Naive thymus-derived CD4-positive, alpha-beta T cell (primary cell): ENCODE measurements around the gene UBE3D. TPM values are rescaled to one million over a fixed set of nuclear protein-coding genes. Genes with fewer than 3 reads are reported as not detected.

Experiments
- ATAC-seq: fragments of 150-1000 bp; cut with Tn5 transposase; 2 replicates; pipeline ENCODE4 v1.10.0; 2021; ENCODE audit warnings: mild to moderate bottlenecking, moderate library complexity
- CTCF ChIA-PET: fragments of 350-600 bp; sonication (Branson Sonifier 250); formaldehyde crosslinking; loops from one replicate; lab custom pipeline; 2021; ENCODE audit warnings: antibody characterized with exemption; lab: Charles Lee
- POLR2A ChIA-PET: fragments of 350-600 bp; sonication (Branson Sonifier 250); formaldehyde crosslinking; loops from one replicate; lab custom pipeline; 2021; ENCODE audit warnings: antibody characterized with exemption, inconsistent platforms; lab: Charles Lee
- DNase-seq, 9 donors: peaks; one replicate each; pipeline versions ENCODE4 v3.0.0 to v3.0.0-alpha.2; 2020 to 2022; ENCODE audit warnings: mixed read lengths in 1 of 9
- H3K27ac ChIP-seq: one replicate; pipeline ENCODE4 v1.7.0; 2013; ENCODE audit warnings: mild to moderate bottlenecking, low read depth, low read length, moderate library complexity
- H3K27me3 ChIP-seq, 2 donors: one replicate each; pipeline ENCODE4 v1.7.0; 2013; ENCODE audit warnings: low read length in 2 of 2, mild to moderate bottlenecking in 2 of 2, moderate library complexity in 2 of 2; ENCODE audit not compliant: control insufficient read depth in 2 of 2, insufficient read depth in 2 of 2
- H3K36me3 ChIP-seq, 3 experiments: 1 replicate in 2 of 3; 2 replicates in 1 of 3; pipeline ENCODE4 v1.7.0; 2013; ENCODE audit warnings: low read length in 3 of 3, mild to moderate bottlenecking in 3 of 3, moderate library complexity in 1 of 3; ENCODE audit not compliant: insufficient read depth in 3 of 3, control insufficient read depth in 2 of 3
- H3K4me1 ChIP-seq, 2 donors: one replicate each; pipeline ENCODE4 v1.7.0; 2013; ENCODE audit warnings: low read length in 2 of 2, mild to moderate bottlenecking in 2 of 2, moderate library complexity in 1 of 2; ENCODE audit not compliant: control insufficient read depth in 2 of 2, insufficient read depth in 2 of 2
- H3K4me3 ChIP-seq: 2 replicates; pipeline ENCODE4 v1.7.0; 2013; ENCODE audit warnings: mild to moderate bottlenecking, low read length
- H3K9me3 ChIP-seq, 3 experiments: 1 replicate in 2 of 3; 2 replicates in 1 of 3; pipeline ENCODE4 v1.7.0; 2013; ENCODE audit warnings: low read length in 3 of 3; ENCODE audit not compliant: control insufficient read depth in 2 of 3
- H3K27ac Mint-ChIP-seq, 9 donors: one replicate each; pipeline ENCODE4 v1.8.0; 2020 to 2022; ENCODE audit warnings: mixed read lengths in 9 of 9, mild to moderate bottlenecking in 8 of 9, moderate library complexity in 5 of 9, inconsistent platforms in 2 of 9
- H3K27me3 Mint-ChIP-seq, 5 donors: one replicate each; pipeline ENCODE4 v1.8.0; 2021 to 2022; ENCODE audit warnings: mixed read lengths in 5 of 5, mild to moderate bottlenecking in 1 of 5
- H3K36me3 Mint-ChIP-seq, 5 donors: one replicate each; pipeline ENCODE4 v1.8.0; 2020 to 2022; ENCODE audit warnings: mixed read lengths in 5 of 5, mild to moderate bottlenecking in 3 of 5, inconsistent platforms in 1 of 5
- H3K4me1 Mint-ChIP-seq, 7 donors: one replicate each; pipeline ENCODE4 v1.8.0; 2020 to 2022; ENCODE audit warnings: mixed read lengths in 7 of 7, mild to moderate bottlenecking in 3 of 7, inconsistent platforms in 1 of 7
- H3K4me3 Mint-ChIP-seq, 10 donors: one replicate each; pipeline ENCODE4 v1.8.0; 2020 to 2022; ENCODE audit warnings: mild to moderate bottlenecking in 10 of 10, mixed read lengths in 10 of 10, moderate library complexity in 6 of 10, inconsistent platforms in 2 of 10
- H3K9me3 Mint-ChIP-seq, 11 donors: one replicate each; pipeline ENCODE4 v1.8.0; 2020 to 2022; ENCODE audit warnings: mixed read lengths in 11 of 11, mild to moderate bottlenecking in 4 of 11, inconsistent platforms in 1 of 11, moderate library complexity in 1 of 11
- intact Hi-C, 2 donors: fragments of 100-400 bp; cut with micrococcal nuclease; formaldehyde crosslinking; loops; one replicate each; pipeline ENCODE4 v1.15.1; 2023
- polyA plus RNA-seq, 2 donors: library from polyadenylated mRNA; unstranded; fragments of 300-500 nt; fragmentation: Illumina TruSeq; gene quantifications; one replicate each; pipeline ENCODE4 v1.2.3, GENCODE V29; 2021
- total RNA-seq, 6 experiments: library from RNA in 5 of 6; stranded (reverse) in 5 of 6; gene quantifications; 1 replicate in 5 of 6; 2 replicates in 1 of 6; pipeline ENCODE4 v1.2.3 and lab custom pipeline; 2021 to 2026

The UBE3D gene
- total RNA-seq (1 to 10 TPM; 6.0 to 9.3 (median 7.4) TPM), polyA plus RNA-seq (1 to 10 TPM; 5.8 to 7.5 TPM), total RNA-seq (lab: John Stamatoyannopoulos, UW) (9.4 reads per million, percentile 34 among the genes with 10 or more reads in this experiment)

GRCh38 chr6:83065511-83066192, at the start of gene UBE3D:
UBE3D (minus strand) TSS chr6:83065841; CDS start chr6:83065718, 123 bp downstream.
- Histone ChIP-seq H3K27me3 (no peaks in the 10 kb centered on the region), H3K4me3 (peak within 1 kb of the TSS; percentile 93), H3K4me1 (peaks cover 16 to 17% of the 10 kb centered on the region in 2 donors), H3K27ac (peak within 1 kb of the TSS; percentile 74), H3K9me3 (no peaks in the 10 kb centered on the region), H3K36me3 (peaks cover 0 to 4% (median 0%) of the 10 kb centered on the region in 3 experiments)
- ATAC-seq (peak; percentile 83), DNase-seq (peak; percentile 79 to 98 (median 88))
- Mint-ChIP-seq H3K36me3 (peaks cover 0 to 10% (median 0%) of the 10 kb centered on the region in 5 donors), H3K9me3 (no peaks in the 10 kb centered on the region), H3K4me3 (peak within 1 kb of the TSS; percentile 86 to 94 (median 91)), H3K27me3 (no peaks in the 10 kb centered on the region), H3K4me1 (peaks cover 21 to 68% (median 62%) of the 10 kb centered on the region in 7 donors), H3K27ac (peak within 1 kb of the TSS; percentile 63 to 86 (median 77))
- ChIA-PET POLR2A (interaction anchor here (0.7 to 1.6 kb wide), 5 partner anchors 10 to 1162 kb away, joined by 3 to 4 read pairs (median 3); partner anchors contain the start of gene CEP162), CTCF (interaction anchor here (0.6 to 3.8 kb wide), 22 partner anchors 8 to 823 kb away, joined by 3 to 36 read pairs (median 4); partner anchors contain the start of genes PGM3 and RWDD2A)
- intact Hi-C loops: loop anchor here (1.0 to 10.0 kb wide), 8 partner anchors 10 to 1312 kb away; partner anchors contain the start of genes CEP162 (in 1 of the 2), IBTK (in 1 of the 2) and TENT5A (in 1 of the 2)

DNA sequence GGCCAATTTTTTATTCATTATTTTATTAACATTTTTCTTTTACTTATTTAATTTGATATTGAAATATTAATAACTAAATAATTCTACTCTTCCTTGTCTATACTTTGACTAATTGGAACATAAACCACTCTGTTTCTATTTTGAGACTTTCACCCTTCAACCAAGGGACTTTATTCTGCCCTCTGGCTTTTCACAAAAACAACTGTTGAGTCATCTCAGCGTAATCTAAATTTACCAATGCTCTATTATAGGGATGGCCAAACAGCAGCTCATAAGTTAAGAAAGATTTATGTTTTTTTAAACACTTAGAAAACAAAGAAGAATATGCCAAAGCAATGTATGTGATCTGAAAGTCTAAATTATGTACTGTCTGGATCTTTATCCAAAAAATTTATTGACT, 48.5 kb upstream of the UBE3D start:
- H3K27me3 Mint-ChIP-seq: no peaks in the 10 kb centered on the region
- no peak overlapping the region for H3K4me3 ChIP-seq
- H3K36me3 Mint-ChIP-seq: peaks cover 0 to 28% (median 16%) of the 10 kb centered on the region in 5 donors
- H3K4me1 ChIP-seq: no peaks in the 10 kb centered on the region
- intact Hi-C loops: no loop called here
- DNase-seq: no peak
- H3K4me3 Mint-ChIP-seq: no peak overlapping the region
- H3K27ac Mint-ChIP-seq: peak overlapping the region in 1 of 9 donors; percentile 1
- no peaks in the 10 kb centered on the region for H3K27me3 ChIP-seq
- CTCF ChIA-PET: no interaction called here
- H3K9me3 Mint-ChIP-seq: no peaks in the 10 kb centered on the region
- no peak overlapping the region for H3K27ac ChIP-seq
- no peaks in the 10 kb centered on the region for H3K9me3 ChIP-seq
- H3K36me3 ChIP-seq: peaks cover 0 to 21% (median 0%) of the 10 kb centered on the region in 3 experiments
- ATAC-seq: no peak
- POLR2A ChIA-PET: no interaction called here
- no peaks in the 10 kb centered on the region for H3K4me1 Mint-ChIP-seq

DNA sequence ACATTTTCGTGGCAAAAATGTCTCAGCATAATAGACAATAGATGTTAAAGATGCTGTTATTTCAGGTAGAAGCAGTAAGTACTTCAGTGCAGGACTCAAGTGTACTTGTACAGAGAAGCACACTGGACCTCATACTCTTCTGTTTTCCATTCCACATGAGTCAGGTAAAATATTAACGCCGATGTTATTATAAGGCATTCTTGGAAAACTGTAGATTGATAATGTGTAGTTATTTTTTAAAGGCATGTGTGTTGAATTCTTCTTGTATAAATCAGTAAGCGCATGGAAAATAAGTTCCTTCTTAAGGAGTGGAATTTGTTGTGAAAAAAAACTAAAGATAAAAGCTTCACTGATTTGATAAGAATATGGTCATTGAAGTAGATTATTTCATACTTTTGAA, 47.6 kb upstream of the UBE3D start:
- intact Hi-C loops: no loop called here
- Histone ChIP-seq H3K4me3 (no peak overlapping the region), H3K27me3 (no peaks in the 10 kb centered on the region), H3K9me3 (no peaks in the 10 kb centered on the region), H3K36me3 (peaks cover 0 to 28% (median 0%) of the 10 kb centered on the region in 3 experiments), H3K27ac (no peak overlapping the region), H3K4me1 (no peaks in the 10 kb centered on the region)
- Mint-ChIP-seq H3K27ac (no peak overlapping the region), H3K4me1 (no peaks in the 10 kb centered on the region), H3K4me3 (no peak overlapping the region), H3K36me3 (peaks cover 0 to 28% (median 12%) of the 10 kb centered on the region in 5 donors), H3K27me3 (no peaks in the 10 kb centered on the region), H3K9me3 (no peaks in the 10 kb centered on the region)
- ChIA-PET POLR2A (no interaction called here), CTCF (no interaction called here)
- ATAC-seq (no peak), DNase-seq (no peak)

DNA sequence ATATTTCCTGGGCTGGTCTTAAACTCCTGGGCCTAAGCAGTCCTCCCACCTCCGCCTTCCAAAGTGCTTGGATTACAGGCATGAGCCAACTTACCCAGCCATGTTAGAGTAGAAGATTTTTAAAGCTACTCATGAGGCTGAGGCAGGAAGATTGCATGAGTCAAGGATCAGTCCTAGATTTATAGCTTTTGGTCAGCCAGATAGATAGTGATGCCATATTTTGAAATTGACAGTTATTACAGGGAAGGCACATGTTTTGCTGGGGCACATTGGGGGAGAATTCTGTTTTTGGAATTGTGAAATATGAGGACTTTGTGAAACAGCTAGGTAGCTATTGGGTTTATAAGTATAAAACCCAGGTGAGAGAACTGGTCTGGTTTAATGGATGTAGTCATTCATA, 42.7 kb upstream of the UBE3D start:
- Mint-ChIP-seq H3K36me3 (peaks cover 14 to 41% (median 35%) of the 10 kb centered on the region in 5 donors), H3K4me1 (no peaks in the 10 kb centered on the region), H3K9me3 (peaks cover 0 to 17% (median 7%) of the 10 kb centered on the region in 11 donors), H3K4me3 (no peak overlapping the region), H3K27ac (peak overlapping the region in 1 of 9 donors; percentile 4), H3K27me3 (no peaks in the 10 kb centered on the region)
- Histone ChIP-seq H3K4me3 (no peak overlapping the region), H3K4me1 (no peaks in the 10 kb centered on the region), H3K27me3 (no peaks in the 10 kb centered on the region), H3K36me3 (peaks cover 0 to 30% (median 5%) of the 10 kb centered on the region in 3 experiments), H3K27ac (no peak overlapping the region), H3K9me3 (no peaks in the 10 kb centered on the region)
- ChIA-PET POLR2A (no interaction called here), CTCF (no interaction called here)
- no peak for DNase-seq
- no peak for ATAC-seq
- intact Hi-C loops: no loop called here

DNA sequence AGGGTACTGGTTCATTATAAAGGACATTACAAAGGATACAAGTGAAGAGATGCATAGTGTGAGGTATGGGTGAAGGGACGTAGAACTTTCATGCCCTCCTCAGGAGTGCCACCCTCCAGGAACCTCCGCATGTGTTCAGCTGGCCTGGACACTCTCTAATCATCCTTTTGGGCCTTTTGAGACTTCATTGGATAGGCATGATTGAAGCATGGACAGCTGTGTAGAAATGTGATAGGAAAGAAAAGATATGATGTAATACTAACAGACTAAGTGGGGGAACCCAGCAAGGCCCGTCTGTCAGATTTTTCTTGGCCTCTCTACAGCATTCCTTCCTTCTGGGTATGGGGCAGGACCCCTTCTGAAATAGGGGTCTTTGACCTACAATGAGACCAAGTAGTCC, 32.9 kb upstream of the UBE3D start:
- Histone ChIP-seq H3K27ac (no peak overlapping the region), H3K4me1 (no peaks in the 10 kb centered on the region), H3K27me3 (no peaks in the 10 kb centered on the region), H3K4me3 (no peak overlapping the region), H3K36me3 (peaks cover 0 to 21% (median 7%) of the 10 kb centered on the region in 3 experiments), H3K9me3 (no peaks in the 10 kb centered on the region)
- DNase-seq (no peak), ATAC-seq (no peak)
- Mint-ChIP-seq H3K27me3 (no peaks in the 10 kb centered on the region), H3K4me1 (peaks cover 0 to 29% (median 9%) of the 10 kb centered on the region in 7 donors), H3K36me3 (peaks cover 8 to 54% (median 48%) of the 10 kb centered on the region in 5 donors), H3K9me3 (peaks cover 0 to 11% (median 2%) of the 10 kb centered on the region in 11 donors), H3K27ac (peak overlapping the region in 2 of 9 donors; percentile 7 to 83), H3K4me3 (no peak overlapping the region)
- intact Hi-C loops: no loop called here
- ChIA-PET POLR2A (no interaction called here), CTCF (no interaction called here)

GRCh38 chr6:83097675-83098074, 32.0 kb upstream of the UBE3D start:
- intact Hi-C loops: no loop called here
- no peak overlapping the region for H3K4me3 ChIP-seq
- H3K9me3 Mint-ChIP-seq: peaks cover 0 to 9% (median 0%) of the 10 kb centered on the region in 11 donors
- H3K4me1 ChIP-seq: no peaks in the 10 kb centered on the region
- H3K36me3 ChIP-seq: peaks cover 0 to 16% (median 6%) of the 10 kb centered on the region in 3 experiments
- ATAC-seq: no peak
- no peaks in the 10 kb centered on the region for H3K27me3 Mint-ChIP-seq
- H3K4me3 Mint-ChIP-seq: no peak overlapping the region
- no peaks in the 10 kb centered on the region for H3K27me3 ChIP-seq
- no peaks in the 10 kb centered on the region for H3K9me3 ChIP-seq
- peaks cover 7 to 45% (median 39%) of the 10 kb centered on the region in 5 donors for H3K36me3 Mint-ChIP-seq
- no peak overlapping the region for H3K27ac ChIP-seq
- POLR2A ChIA-PET: no interaction called here
- peaks cover 0 to 29% (median 10%) of the 10 kb centered on the region in 7 donors for H3K4me1 Mint-ChIP-seq
- DNase-seq: no peak
- H3K27ac Mint-ChIP-seq: no peak overlapping the region
- CTCF ChIA-PET: interaction anchor here (0.6 kb wide), 1 partner anchor 32 kb away, joined by 3 read pairs; no protein-coding TSS in a partner anchor
